Breast epithelium (tissue), 3 donors: Measurements from ENCODE around the gene NECTIN4.

Experiments
- CTCF ChIP-seq, 3 donors: fragments of 450-650 bp; IDR thresholded peaks; one replicate each; pipeline ENCODE4 v1.5.1; 2016 to 2017; ENCODE audit warnings: antibody characterized with exemption in 3 of 3, mild to moderate bottlenecking in 3 of 3, moderate library complexity in 3 of 3
- POLR2AphosphoS5 ChIP-seq, 3 donors: sonication (generic); formaldehyde crosslinking; IDR thresholded peaks; one replicate each; pipeline ENCODE4 v1.6.1; 2017; ENCODE audit warnings: antibody characterized with exemption in 3 of 3

- no peak for TF ChIP-seq CTCF (IDR thresholded peaks at IDR 0.05)
- TF ChIP-seq POLR2AphosphoS5 (IDR thresholded peaks at IDR 0.05): no peak
These were observed 1.7 kb upstream of the NECTIN4 start for GRCh38 chr1:161091093-161091492.
